Activated CD4-positive, alpha-beta T cell treated with anti-CD3 and anti-CD28 coated beads for 24 hours (primary cell): Measurements from ENCODE around the gene NFILZ.

Experiments used
- DNase-seq, 2 donors: peaks; one replicate each; pipeline ENCODE4 v3.0.0-alpha.2; 2020; ENCODE audit warnings: low read depth in 2 of 2

NFILZ gene, protein sequence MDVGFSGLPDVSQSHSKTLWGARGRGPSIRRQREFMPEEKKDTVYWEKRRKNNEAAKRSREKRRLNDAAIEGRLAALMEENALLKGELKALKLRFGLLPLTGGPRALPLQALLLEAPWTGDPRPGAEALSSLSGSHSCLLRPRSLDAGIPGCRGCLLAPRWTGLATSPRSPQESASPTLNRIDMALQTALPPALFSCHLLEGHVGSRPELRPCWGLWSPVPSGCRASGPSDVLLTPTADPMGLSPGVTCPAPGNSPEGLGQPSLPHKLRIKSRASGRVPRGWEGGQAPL

DNA sequence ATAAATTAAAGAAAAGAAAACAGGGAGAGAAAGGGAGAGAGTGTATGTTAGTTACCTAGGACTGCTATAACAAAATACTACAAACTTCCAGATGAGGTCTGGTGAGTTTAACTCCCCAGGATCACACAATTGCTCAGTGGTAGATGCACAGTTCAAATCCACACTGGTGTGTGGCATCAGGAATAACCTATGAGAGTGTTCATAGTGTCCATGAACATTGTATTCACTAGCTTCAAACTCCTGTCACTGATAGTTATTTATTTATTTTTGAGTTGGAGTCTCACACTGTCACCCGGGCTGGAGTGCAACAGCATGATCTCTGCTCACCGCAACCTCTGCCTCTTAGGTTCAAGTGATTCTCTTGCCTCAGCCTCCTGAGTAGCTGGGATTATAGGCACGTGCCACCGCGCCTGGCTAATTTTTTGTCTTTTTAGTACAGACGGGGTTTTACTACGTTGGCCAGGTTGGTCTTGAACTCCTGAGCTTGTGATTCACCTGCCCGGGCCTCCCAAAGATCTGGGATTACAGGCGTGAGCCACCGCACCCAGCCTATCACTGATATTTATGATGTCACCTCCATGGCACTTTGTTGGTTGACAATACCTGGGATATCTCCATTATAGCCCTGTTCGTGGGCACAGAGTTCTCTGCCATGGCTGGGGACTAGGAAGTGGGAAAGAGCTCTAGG is at the start of gene NFILZ:
Gene NFILZ, plus strand, starts transcription at position 638 of the 688 bp plus-strand sequence. CDS start 46,133 bp downstream, outside the sequence.
- DNase-seq = no peak

GRCh38 chr19:8580710-8581281 is 49.6 kb upstream of the NFILZ start:
- peak; percentile 81 for DNase-seq

- DNase-seq = no peak
Measured at GRCh38 chr19:8584965-8585893, 45.2 kb upstream of the NFILZ start.

DNA sequence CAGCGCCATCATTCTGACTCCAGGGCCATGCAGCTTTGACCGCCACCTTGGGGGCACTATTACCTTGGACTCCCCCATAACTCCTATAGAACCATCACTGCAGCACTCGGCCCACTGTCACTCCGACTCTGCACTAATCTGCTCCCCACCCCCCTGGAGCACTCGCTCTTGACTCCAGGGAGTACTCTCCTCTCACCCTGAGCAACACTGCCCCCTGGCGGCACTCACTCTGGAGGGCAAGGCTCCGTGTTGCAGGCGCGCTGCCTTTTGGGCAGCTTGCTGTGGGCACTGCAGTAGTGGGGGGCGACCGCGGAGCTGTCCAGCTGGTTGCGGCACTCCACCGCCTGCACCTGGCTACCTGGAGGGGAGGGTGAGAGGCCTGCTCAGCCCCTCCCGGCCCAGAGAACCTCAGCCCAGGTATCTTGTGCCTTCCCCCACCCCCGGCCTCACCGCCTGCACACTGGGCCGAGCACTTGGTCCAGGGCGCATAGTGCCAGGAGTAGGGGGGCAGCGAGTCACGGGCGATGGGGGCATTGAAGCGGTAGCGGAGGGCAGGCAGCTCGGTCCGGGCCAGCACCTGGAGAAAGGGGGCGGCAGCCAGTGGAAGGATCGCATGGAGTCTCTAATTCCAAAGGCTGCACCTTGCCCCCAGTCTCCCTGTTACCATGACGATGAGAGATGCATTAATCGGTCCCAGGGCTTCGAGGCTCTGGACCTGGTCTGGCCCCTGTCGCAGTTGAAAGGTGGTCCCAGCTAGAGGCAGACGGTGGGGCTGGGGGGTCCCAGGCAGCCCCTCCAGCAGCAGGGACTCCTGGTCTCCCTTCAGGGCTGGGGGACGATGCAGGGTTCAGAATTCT is 44.3 kb upstream of the NFILZ start:
- peak; percentile 36 to 54 for DNase-seq

DNA sequence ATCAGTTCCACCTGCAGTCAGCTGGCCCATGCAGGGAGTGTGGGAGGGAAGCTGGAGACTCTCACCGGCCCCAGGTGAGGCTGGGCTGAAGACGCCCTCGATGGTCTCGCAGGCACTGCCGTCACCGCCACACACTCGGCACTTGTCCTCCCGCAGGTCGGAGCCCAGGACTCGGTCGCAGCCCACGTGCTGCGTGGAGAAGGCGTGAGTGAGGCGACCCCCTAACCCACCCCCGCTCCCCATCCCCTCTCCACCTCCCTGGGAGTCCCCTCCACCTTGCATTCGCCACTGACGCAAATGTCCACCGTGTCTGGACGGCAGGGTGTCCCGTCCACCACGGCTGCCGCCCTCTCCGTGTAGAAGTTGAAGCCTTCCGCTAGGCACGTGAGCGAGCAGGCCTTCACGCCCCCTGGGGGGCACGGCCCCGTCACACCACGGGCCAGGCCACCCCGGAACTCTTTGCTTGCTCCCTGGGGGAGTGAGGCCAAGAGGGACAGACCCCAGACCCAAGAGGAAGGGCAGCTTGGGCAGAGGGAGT is 41.2 kb upstream of the NFILZ start:
- no peak for DNase-seq

DNA sequence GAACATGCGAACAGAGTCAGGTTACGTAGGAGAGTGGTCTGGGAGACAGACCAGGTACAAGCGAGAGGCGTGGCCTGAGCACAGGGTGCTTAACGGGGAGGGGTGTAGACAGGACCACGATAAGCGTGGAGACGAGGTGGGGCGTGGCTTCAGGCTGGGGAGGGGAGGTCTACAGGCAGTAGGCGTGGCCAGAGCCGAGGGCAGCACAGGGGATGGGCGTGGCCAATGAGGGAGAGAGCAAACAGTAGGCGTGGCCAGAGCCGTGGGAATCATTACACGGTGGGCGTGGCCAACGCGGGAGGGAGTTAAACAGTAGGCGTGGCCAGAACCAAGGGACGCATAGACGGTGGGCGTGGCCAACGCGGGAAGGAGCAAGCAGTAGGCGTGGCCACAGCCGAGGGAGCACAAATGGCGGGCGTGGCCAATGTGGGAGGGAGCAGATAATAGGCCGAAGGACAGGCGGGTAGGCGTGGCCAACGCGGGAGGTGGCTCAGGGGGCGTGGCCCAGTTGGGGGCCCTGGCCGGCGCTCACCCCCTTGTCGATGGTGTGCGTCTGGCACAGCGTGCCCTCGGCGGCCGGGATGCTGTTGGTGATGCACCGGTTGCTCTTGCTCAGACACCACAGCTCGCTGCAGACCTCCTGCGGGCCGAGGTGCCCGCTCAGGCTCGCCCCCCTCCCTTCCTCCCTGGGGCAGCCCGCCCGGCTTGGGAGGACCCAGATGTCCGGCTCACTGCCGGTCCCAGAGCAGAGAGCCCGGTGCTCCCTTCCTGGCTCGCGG is 38.0 kb upstream of the NFILZ start:
- DNase-seq = peak; percentile 93 to 94

- DNase-seq = no peak
Measured at GRCh38 chr19:8593931-8594330, 36.5 kb upstream of the NFILZ start.

- DNase-seq = no peak
Measured at GRCh38 chr19:8595651-8596050, 34.8 kb upstream of the NFILZ start.

- DNase-seq = no peak
Measured at GRCh38 chr19:8596168-8596567, 34.3 kb upstream of the NFILZ start.

GRCh38 chr19:8600064-8600463 is 30.4 kb upstream of the NFILZ start:
- no peak for DNase-seq

GRCh38 chr19:8600816-8601215 is 29.6 kb upstream of the NFILZ start:
- no peak for DNase-seq

DNA sequence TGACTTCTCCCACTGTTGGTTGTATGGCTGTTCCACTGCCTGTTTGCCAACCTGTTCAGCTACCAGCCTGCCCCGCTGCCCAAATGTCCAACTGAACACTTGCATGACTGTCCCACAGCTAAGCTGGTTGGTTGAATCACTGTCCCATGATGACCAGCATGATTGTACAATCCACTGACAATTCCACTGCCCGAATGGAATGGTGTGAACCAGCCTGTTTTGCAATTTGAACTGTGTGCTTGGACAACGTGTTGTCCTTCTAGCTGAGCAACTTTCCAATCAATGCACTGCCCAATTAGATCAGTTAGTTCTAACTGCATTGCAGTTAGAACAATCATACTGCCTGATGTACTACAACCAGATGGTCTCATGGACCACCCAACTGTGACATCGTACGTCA is 28.6 kb upstream of the NFILZ start:
- no peak for DNase-seq

DNA sequence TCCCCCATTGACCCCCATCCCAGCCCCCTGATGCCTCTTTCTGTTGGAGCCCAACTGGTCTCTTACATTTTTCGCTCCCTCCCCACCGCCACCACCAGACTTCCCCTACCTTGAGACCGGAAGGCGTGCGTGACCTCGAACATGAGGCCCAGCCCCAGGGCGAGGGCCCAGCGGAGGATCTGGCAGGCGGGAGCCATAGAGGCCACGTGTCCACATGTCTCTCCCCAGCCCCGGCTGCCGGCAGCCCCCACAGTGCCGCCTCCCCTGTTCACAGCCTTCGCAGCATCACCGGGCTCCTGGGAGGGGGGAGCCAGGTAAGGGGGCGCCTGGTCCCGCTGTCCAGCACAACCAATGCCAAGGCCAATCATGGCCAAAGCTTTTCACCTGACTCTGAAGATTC is 24.9 kb upstream of the NFILZ start:
- no peak for DNase-seq

DNA sequence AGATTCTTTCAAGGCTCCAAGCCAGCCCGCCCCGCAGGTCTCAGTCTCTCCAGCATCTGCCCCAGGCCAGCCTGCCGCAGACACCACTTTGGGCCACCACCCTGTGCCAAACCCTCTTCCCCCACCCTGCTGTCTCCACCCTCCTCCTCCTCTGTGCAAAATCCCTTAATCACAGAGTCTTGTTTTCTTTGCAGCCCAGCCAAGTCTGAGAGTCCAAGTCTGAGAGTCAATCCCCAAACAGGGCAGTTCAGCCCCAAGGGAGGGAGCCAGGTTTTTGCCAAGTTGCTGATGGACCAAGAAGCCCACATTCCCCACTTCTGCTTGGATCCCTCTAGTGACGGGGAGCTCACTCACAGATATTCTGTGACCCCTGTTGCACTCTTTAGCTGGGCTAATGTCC is 23.0 kb upstream of the NFILZ start:
- DNase-seq = no peak

GRCh38 chr19:8608941-8609278 is 21.5 kb upstream of the NFILZ start:
- no peak for DNase-seq

GRCh38 chr19:8609279-8610040 is 21.0 kb upstream of the NFILZ start:
- DNase-seq = no peak

DNA sequence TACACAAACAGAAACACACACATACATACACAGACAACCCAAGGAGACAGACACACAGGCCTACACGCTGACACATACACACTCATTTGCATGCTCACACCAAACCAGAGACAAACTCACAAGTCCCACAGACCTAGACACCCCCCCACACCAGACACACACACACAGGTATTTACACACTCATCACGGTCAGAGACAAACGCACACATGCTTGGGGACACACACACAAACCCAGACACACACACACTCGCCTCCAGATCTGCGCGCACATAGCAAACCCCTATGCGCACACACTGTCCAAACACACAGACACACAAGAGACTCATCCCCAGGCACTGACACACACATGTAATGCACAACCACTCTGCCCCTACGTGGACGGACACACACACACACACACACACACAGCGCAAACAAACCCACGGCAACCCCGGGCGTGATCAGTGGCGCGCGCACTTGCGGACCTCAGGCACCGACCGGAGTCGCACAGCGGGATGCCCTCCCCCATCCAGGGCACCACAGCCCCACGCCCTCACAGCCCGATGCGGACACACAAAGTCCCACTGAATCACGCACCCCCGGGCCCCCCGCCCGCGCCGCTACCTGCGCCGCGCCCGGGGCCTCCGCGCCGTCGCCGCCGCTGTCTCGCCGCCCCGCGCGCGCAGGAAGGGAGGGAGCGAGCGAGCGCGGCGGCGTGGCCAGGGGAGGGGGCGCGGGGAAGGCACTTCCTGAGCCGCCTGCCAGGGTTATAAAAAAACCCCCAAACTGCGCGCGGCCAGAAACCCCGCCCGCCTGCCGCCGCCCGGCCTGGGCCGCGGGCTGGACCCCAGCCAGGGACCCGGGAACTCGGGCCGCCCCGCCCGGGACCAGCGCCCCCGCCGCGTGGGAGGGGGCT is 20.1 kb upstream of the NFILZ start, which contains the start of gene ADAMTS10:
Gene ADAMTS10, minus strand, starts transcription at position 675 of the 895 bp plus-strand sequence. CDS start 5,005 bp downstream, outside the sequence.
- peak in 1 of 2 donors; percentile 15 for DNase-seq

DNA sequence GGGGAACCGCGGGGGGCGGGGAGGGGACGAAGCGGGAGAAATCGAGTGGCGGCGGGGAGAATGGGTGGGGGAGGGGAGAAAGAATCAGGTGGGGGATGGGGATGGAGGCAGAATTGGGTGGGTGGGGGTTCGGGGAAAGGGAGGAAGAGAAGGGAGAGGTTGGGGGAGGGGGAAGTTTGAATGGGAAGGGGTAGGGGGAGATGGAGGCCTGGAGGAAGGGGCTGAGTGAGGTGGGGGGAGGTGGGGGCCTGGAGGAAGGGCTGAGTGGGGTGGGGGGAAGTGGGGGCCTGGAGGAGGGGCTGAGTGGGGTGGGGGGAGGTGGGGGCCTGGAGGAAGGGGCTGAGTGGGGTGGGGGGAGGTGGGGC is 19.5 kb upstream of the NFILZ start:
- no peak for DNase-seq
